Measurements from ENCODE around the gene EBI3.

DNA sequence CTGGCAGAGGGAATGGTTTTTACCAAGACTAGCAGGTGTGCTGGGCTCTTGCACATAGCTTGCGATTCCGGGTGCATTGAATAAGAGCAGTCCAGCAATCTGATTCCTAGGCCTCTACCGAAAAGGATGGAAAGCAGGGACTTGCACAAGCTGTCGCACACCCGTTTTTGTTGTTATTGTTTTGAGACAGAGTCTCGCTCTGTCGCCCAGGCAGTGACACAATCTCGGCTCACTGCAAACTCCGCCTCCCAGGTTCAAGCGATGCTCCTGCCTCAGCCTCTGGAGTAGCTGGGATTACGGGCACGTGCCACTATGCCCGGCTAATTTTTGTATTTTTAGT is 5.5 kb downstream of the EBI3 start:
- TF ChIP-seq CTCF (IDR thresholded peaks at IDR 0.05; ENCODE audit: poor library complexity, severe bottlenecking) = no peak
- no peak for TF ChIP-seq EZH2 (IDR thresholded peaks at IDR 0.05; ENCODE audit: borderline replicate concordance, insufficient read depth, low read length, poor library complexity, severe bottlenecking)

All from neural cell (in vitro differentiated cells).